Activated T-cell treated with anti-CD3 and anti-CD28 coated beads, Interleukin-2, amount 50 U/mL, for 4 hours (primary cell): Measurements from ENCODE around the gene ABAT. TPM values are rescaled to one million over a fixed set of nuclear protein-coding genes. Genes with fewer than 3 reads are reported as not detected.

Experiments used
- ATAC-seq, 2 donors: fragments of 200-7000 bp; cut with Tn5 transposase; one replicate each; pipeline ENCODE4 v1.10.0; 2021
- DNase-seq: peaks from one replicate; pipeline ENCODE4 v3.0.0-alpha.2; 2020
- H3K27me3 Mint-ChIP-seq: one replicate; pipeline ENCODE4 v1.8.0; 2021; ENCODE audit warnings: low read depth, mixed read lengths
- H3K36me3 Mint-ChIP-seq: one replicate; pipeline ENCODE4 v1.8.0; 2022; ENCODE audit warnings: mixed read lengths; ENCODE audit not compliant: insufficient read depth
- H3K4me1 Mint-ChIP-seq: one replicate; pipeline ENCODE4 v1.8.0; 2021; ENCODE audit warnings: low read depth, mixed read lengths
- H3K4me3 Mint-ChIP-seq: one replicate; pipeline ENCODE4 v1.8.0; 2021; ENCODE audit warnings: mild to moderate bottlenecking, moderate library complexity, mixed read lengths
- H3K9me3 Mint-ChIP-seq: one replicate; pipeline ENCODE4 v1.8.0; 2021; ENCODE audit warnings: mixed read lengths
- total RNA-seq, 3 donors: library from RNA; stranded (reverse); gene quantifications; one replicate each; pipeline ENCODE4 v1.2.1, GENCODE V29; 2021

ABAT gene
- 1 to 10 TPM; 3.4 to 6.4 (median 4.5) TPM for total RNA-seq

- peak; percentile 77 for DNase-seq
These were observed at the start of gene ABAT for GRCh38 chr16:8674413-8675022. Gene ABAT (plus strand): TSS chr16:8674617. CDS start chr16:8735740, 61,123 bp downstream.

GRCh38 chr16:8625491-8626087 lies 48.8 kb upstream of the ABAT start:
- DNase-seq (no peak), ATAC-seq (no peak)
- H3K9me3 Mint-ChIP-seq, result no peaks in the 10 kb centered on the region
- H3K4me1 Mint-ChIP-seq, result peaks cover 24% of the 10 kb centered on the region
- H3K27me3 Mint-ChIP-seq, result no peaks in the 10 kb centered on the region
- no peak overlapping the region for H3K4me3 Mint-ChIP-seq
- peaks cover 27% of the 10 kb centered on the region for H3K36me3 Mint-ChIP-seq

More at GRCh38 chr16:8674413-8675022, at the start of gene ABAT:
- Mint-ChIP-seq H3K4me1 (peaks cover 17% of the 10 kb centered on the region), H3K9me3 (peaks cover 2% of the 10 kb centered on the region), H3K36me3 (peaks cover 1% of the 10 kb centered on the region), H3K27me3 (no peaks in the 10 kb centered on the region), H3K4me3 (peak within 1 kb of the TSS; percentile 93)
- ATAC-seq, result peak; percentile 96 to 98

GRCh38 chr16:8626946-8627345 lies 47.5 kb upstream of the ABAT start:
- H3K4me1 Mint-ChIP-seq, result peaks cover 23% of the 10 kb centered on the region
- ATAC-seq (no peak), DNase-seq (no peak)
- H3K4me3 Mint-ChIP-seq, result no peak overlapping the region
- no peaks in the 10 kb centered on the region for H3K9me3 Mint-ChIP-seq
- H3K27me3 Mint-ChIP-seq, result no peaks in the 10 kb centered on the region
- H3K36me3 Mint-ChIP-seq, result peaks cover 34% of the 10 kb centered on the region

- H3K4me1 Mint-ChIP-seq, result peaks cover 18% of the 10 kb centered on the region
- H3K36me3 Mint-ChIP-seq, result peaks cover 39% of the 10 kb centered on the region
- H3K9me3 Mint-ChIP-seq, result no peaks in the 10 kb centered on the region
- ATAC-seq (no peak), DNase-seq (no peak)
- H3K4me3 Mint-ChIP-seq, result no peak overlapping the region
- no peaks in the 10 kb centered on the region for H3K27me3 Mint-ChIP-seq
These were observed 47.0 kb upstream of the ABAT start for GRCh38 chr16:8627456-8627855.

- Mint-ChIP-seq H3K36me3 (peaks cover 42% of the 10 kb centered on the region), H3K4me3 (no peak overlapping the region), H3K27me3 (no peaks in the 10 kb centered on the region), H3K9me3 (no peaks in the 10 kb centered on the region), H3K4me1 (peaks cover 7% of the 10 kb centered on the region)
- no peak for DNase-seq
- ATAC-seq, result no peak
These were observed 45.3 kb upstream of the ABAT start for GRCh38 chr16:8628981-8629725.

- Mint-ChIP-seq H3K4me3 (no peak overlapping the region), H3K27me3 (no peaks in the 10 kb centered on the region), H3K4me1 (peaks cover 3% of the 10 kb centered on the region), H3K36me3 (peaks cover 42% of the 10 kb centered on the region), H3K9me3 (no peaks in the 10 kb centered on the region)
- DNase-seq (no peak), ATAC-seq (no peak)
These were observed 44.0 kb upstream of the ABAT start for GRCh38 chr16:8630255-8630953.

GRCh38 chr16:8631373-8631772 lies 43.0 kb upstream of the ABAT start:
- ATAC-seq (no peak), DNase-seq (no peak)
- Mint-ChIP-seq H3K9me3 (no peaks in the 10 kb centered on the region), H3K4me3 (no peak overlapping the region), H3K36me3 (peaks cover 39% of the 10 kb centered on the region), H3K4me1 (peaks cover 3% of the 10 kb centered on the region), H3K27me3 (no peaks in the 10 kb centered on the region)

- Mint-ChIP-seq H3K27me3 (no peaks in the 10 kb centered on the region), H3K9me3 (no peaks in the 10 kb centered on the region), H3K36me3 (peaks cover 40% of the 10 kb centered on the region), H3K4me3 (no peak overlapping the region), H3K4me1 (peaks cover 3% of the 10 kb centered on the region)
- DNase-seq (no peak), ATAC-seq (no peak)
These were observed 42.5 kb upstream of the ABAT start for GRCh38 chr16:8631818-8632465.

GRCh38 chr16:8632675-8633182 lies 41.7 kb upstream of the ABAT start:
- DNase-seq (no peak), ATAC-seq (no peak)
- no peak overlapping the region for H3K4me3 Mint-ChIP-seq
- H3K27me3 Mint-ChIP-seq, result no peaks in the 10 kb centered on the region
- peaks cover 3% of the 10 kb centered on the region for H3K4me1 Mint-ChIP-seq
- no peaks in the 10 kb centered on the region for H3K9me3 Mint-ChIP-seq
- peaks cover 38% of the 10 kb centered on the region for H3K36me3 Mint-ChIP-seq

- H3K27me3 Mint-ChIP-seq, result no peaks in the 10 kb centered on the region
- peaks cover 29% of the 10 kb centered on the region for H3K36me3 Mint-ChIP-seq
- no peaks in the 10 kb centered on the region for H3K9me3 Mint-ChIP-seq
- ATAC-seq (no peak), DNase-seq (no peak)
- no peaks in the 10 kb centered on the region for H3K4me1 Mint-ChIP-seq
- no peak overlapping the region for H3K4me3 Mint-ChIP-seq
These were observed 39.3 kb upstream of the ABAT start for GRCh38 chr16:8634991-8635736.

- H3K36me3 Mint-ChIP-seq, result peaks cover 40% of the 10 kb centered on the region
- H3K27me3 Mint-ChIP-seq, result no peaks in the 10 kb centered on the region
- no peaks in the 10 kb centered on the region for H3K9me3 Mint-ChIP-seq
- ATAC-seq, result no peak
- H3K4me1 Mint-ChIP-seq, result peaks cover 5% of the 10 kb centered on the region
- DNase-seq, result no peak
- no peak overlapping the region for H3K4me3 Mint-ChIP-seq
These were observed 34.7 kb upstream of the ABAT start for GRCh38 chr16:8639694-8640093.

GRCh38 chr16:8641671-8642070 lies 32.7 kb upstream of the ABAT start:
- peaks cover 10% of the 10 kb centered on the region for H3K4me1 Mint-ChIP-seq
- no peaks in the 10 kb centered on the region for H3K9me3 Mint-ChIP-seq
- ATAC-seq, result no peak
- no peaks in the 10 kb centered on the region for H3K27me3 Mint-ChIP-seq
- peaks cover 52% of the 10 kb centered on the region for H3K36me3 Mint-ChIP-seq
- DNase-seq, result no peak
- H3K4me3 Mint-ChIP-seq, result no peak overlapping the region

- Mint-ChIP-seq H3K4me3 (no peak overlapping the region), H3K4me1 (peaks cover 10% of the 10 kb centered on the region)
These were observed 32.3 kb upstream of the ABAT start for GRCh38 chr16:8642146-8642545.

More at GRCh38 chr16:8642146-8642545, 32.3 kb upstream of the ABAT start:
- no peak for DNase-seq
- Mint-ChIP-seq H3K36me3 (peaks cover 57% of the 10 kb centered on the region), H3K9me3 (no peaks in the 10 kb centered on the region), H3K27me3 (no peaks in the 10 kb centered on the region)
- no peak for ATAC-seq
